ENCODE measurements around the gene TM2D1.

The TM2D1 gene

GRCh38 chr1:61644303-61644702, 80.6 kb downstream of the TM2D1 start:
- DNase-seq (ENCODE audit: low spot score): no peak

GRCh38 chr1:61642475-61643232, 82.3 kb downstream of the TM2D1 start:
- DNase-seq (ENCODE audit: low spot score): no peak

GRCh38 chr1:61641578-61642336, 83.2 kb downstream of the TM2D1 start:
- DNase-seq (ENCODE audit: low spot score): peak; percentile 83

GRCh38 chr1:61640531-61641530, 84.1 kb downstream of the TM2D1 start:
- DNase-seq (ENCODE audit: low spot score): no peak

GRCh38 chr1:61639608-61640336, 85.2 kb downstream of the TM2D1 start:
- DNase-seq (ENCODE audit: low spot score): no peak

GRCh38 chr1:61638911-61639605, 85.9 kb downstream of the TM2D1 start:
- DNase-seq (ENCODE audit: low spot score): no peak

GRCh38 chr1:61638296-61638695, 86.6 kb downstream of the TM2D1 start:
- DNase-seq (ENCODE audit: low spot score): no peak

- DNase-seq (ENCODE audit: low spot score): no peak
Measured at GRCh38 chr1:61637470-61637869, 87.5 kb downstream of the TM2D1 start.

GRCh38 chr1:61636814-61637213, 88.1 kb downstream of the TM2D1 start:
- no peak for DNase-seq (ENCODE audit: low spot score)

- DNase-seq (ENCODE audit: low spot score): no peak
Measured at GRCh38 chr1:61636376-61636775, 88.6 kb downstream of the TM2D1 start.

- no peak for DNase-seq (ENCODE audit: low spot score)
Measured at GRCh38 chr1:61635557-61635956, 89.4 kb downstream of the TM2D1 start.

- DNase-seq (ENCODE audit: low spot score): no peak
Measured at GRCh38 chr1:61631436-61631835, 93.5 kb downstream of the TM2D1 start.

Measured in iPS-NIHi11 (cell line).